ENCODE results near the gene CLEC5A.

CLEC5A gene

DNA sequence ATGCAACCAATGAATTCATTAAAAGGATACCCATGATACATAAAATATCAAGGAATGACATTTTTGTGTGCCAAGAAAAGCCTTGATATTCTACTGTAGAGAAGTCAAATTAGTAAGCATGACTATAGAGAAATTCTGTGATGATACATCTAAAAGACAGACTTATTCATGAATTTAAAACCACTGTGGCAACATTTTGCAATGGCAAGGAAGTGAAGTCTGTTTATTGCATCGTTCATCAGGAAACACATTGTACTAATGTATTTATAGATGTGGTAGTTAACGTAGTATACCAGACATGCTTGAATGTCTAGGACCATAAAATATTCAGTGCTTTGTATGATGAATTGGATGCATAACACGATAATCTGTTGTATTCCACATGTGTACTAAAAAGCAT, 9.3 kb upstream of the CLEC5A start:
- H3K27ac ChIP-seq (replicated peaks; ENCODE audit: low read length), result no peak overlapping the region
- H3K4me1 ChIP-seq (ENCODE audit: control insufficient read depth in 2 of 2, insufficient read depth in 1 of 2, low read depth in 1 of 2, low read length in 2 of 2), result peaks cover 0 to 1% of the 10 kb centered on the region in 2 donors
- no peak overlapping the region for H3K4me3 ChIP-seq (ENCODE audit: low read length in 2 of 2)
- H3K79me1 ChIP-seq (ENCODE audit: low read depth, low read length), result no peaks in the 10 kb centered on the region
- no peak for DNase-seq (ENCODE audit: low spot score)
- WGBS, 2 donors (ENCODE audit: extremely low coverage in 2 of 2, insufficient read length in 2 of 2, insufficient replicate concordance in 1 of 2), result no CpG with 5 or more reads among the region's 3 CpGs
- H3K27me3 ChIP-seq (ENCODE audit: control insufficient read depth in 3 of 3, insufficient read depth in 3 of 3, low read depth in 1 of 3, low read length in 3 of 3), result no peaks in the 10 kb centered on the region
- H3K18ac ChIP-seq (ENCODE audit: low read length), result no peak overlapping the region
- no peak overlapping the region for H3K14ac ChIP-seq (ENCODE audit: low read length)
- H3K4ac ChIP-seq (ENCODE audit: low read length), result no peak overlapping the region
- H2BK5ac ChIP-seq (ENCODE audit: low read length), result no peak overlapping the region
- H3K9ac ChIP-seq (ENCODE audit: low read depth, low read length, poor library complexity), result no peak overlapping the region
- no peak overlapping the region for H3K4me2 ChIP-seq (ENCODE audit: insufficient read depth, low read length, poor library complexity, severe bottlenecking)
- no peak overlapping the region for H2AK5ac ChIP-seq (ENCODE audit: low read depth, low read length)
- H2BK15ac ChIP-seq (ENCODE audit: low read length), result no peak overlapping the region
- H4K91ac ChIP-seq (ENCODE audit: low read depth, low read length, poor library complexity), result no peak overlapping the region
- H3K36me3 ChIP-seq (replicated peaks in 1 of 2; ENCODE audit: control insufficient read depth in 2 of 2, insufficient read depth in 2 of 2, low read length in 2 of 2), result no peaks in the 10 kb centered on the region
- no peak overlapping the region for H3K23ac ChIP-seq (ENCODE audit: low read depth, low read length, poor library complexity)
- H4K8ac ChIP-seq (ENCODE audit: low read depth, low read length), result no peak overlapping the region
- H3K9me3 ChIP-seq (replicated peaks in 1 of 2; ENCODE audit: control insufficient read depth in 2 of 2, insufficient read depth in 1 of 2, low read depth in 1 of 2, low read length in 2 of 2), result no peaks in the 10 kb centered on the region
- no peak overlapping the region for H2BK120ac ChIP-seq (ENCODE audit: low read depth, low read length)
- H2AFZ ChIP-seq (ENCODE audit: low read length), result no peak overlapping the region
- no peak overlapping the region for H2BK12ac ChIP-seq (ENCODE audit: low read length)

DNA sequence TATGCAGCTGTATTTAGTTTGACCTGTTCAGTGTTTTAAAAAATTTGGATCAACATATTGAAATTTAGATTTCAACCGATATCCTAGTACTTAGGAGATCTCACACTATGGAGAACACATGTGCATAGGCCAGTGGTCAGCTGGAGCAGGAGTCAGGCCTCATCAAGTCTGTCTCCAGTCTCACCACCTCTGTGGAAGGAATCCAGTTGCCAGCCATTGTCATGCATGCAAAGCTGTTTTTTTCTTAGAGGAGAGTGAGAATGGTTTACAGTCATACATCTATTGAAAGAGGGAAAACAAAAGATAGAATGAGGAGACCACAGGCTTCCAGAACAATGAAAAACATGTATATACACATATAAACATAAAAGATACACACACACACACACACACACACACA, 7.6 kb upstream of the CLEC5A start:
- WGBS, 2 donors (ENCODE audit: extremely low coverage in 2 of 2, insufficient read length in 2 of 2, insufficient replicate concordance in 1 of 2), result no CpG with 5 or more reads among the region's 1 CpG
- H3K14ac ChIP-seq (ENCODE audit: low read length), result no peak overlapping the region
- no peak overlapping the region for H3K27ac ChIP-seq (replicated peaks; ENCODE audit: low read length)
- H2BK5ac ChIP-seq (ENCODE audit: low read length), result no peak overlapping the region
- no peak overlapping the region for H3K4me3 ChIP-seq (ENCODE audit: low read length in 2 of 2)
- H3K4ac ChIP-seq (ENCODE audit: low read length), result no peak overlapping the region
- H2AK5ac ChIP-seq (ENCODE audit: low read depth, low read length), result no peak overlapping the region
- H3K27me3 ChIP-seq (ENCODE audit: control insufficient read depth in 3 of 3, insufficient read depth in 3 of 3, low read depth in 1 of 3, low read length in 3 of 3), result no peaks in the 10 kb centered on the region
- no peak overlapping the region for H3K9ac ChIP-seq (ENCODE audit: low read depth, low read length, poor library complexity)
- no peak overlapping the region for H4K8ac ChIP-seq (ENCODE audit: low read depth, low read length)
- no peak overlapping the region for H2AFZ ChIP-seq (ENCODE audit: low read length)
- no peaks in the 10 kb centered on the region for H3K79me1 ChIP-seq (ENCODE audit: low read depth, low read length)
- H4K91ac ChIP-seq (ENCODE audit: low read depth, low read length, poor library complexity), result no peak overlapping the region
- no peak for DNase-seq (ENCODE audit: low spot score)
- H3K23ac ChIP-seq (ENCODE audit: low read depth, low read length, poor library complexity), result no peak overlapping the region
- no peak overlapping the region for H2BK120ac ChIP-seq (ENCODE audit: low read depth, low read length)
- no peak overlapping the region for H2BK12ac ChIP-seq (ENCODE audit: low read length)
- no peaks in the 10 kb centered on the region for H3K36me3 ChIP-seq (replicated peaks in 1 of 2; ENCODE audit: control insufficient read depth in 2 of 2, insufficient read depth in 2 of 2, low read length in 2 of 2)
- peaks cover 0 to 1% of the 10 kb centered on the region in 2 donors for H3K4me1 ChIP-seq (ENCODE audit: control insufficient read depth in 2 of 2, insufficient read depth in 1 of 2, low read depth in 1 of 2, low read length in 2 of 2)
- no peak overlapping the region for H3K4me2 ChIP-seq (ENCODE audit: insufficient read depth, low read length, poor library complexity, severe bottlenecking)
- no peaks in the 10 kb centered on the region for H3K9me3 ChIP-seq (replicated peaks in 1 of 2; ENCODE audit: control insufficient read depth in 2 of 2, insufficient read depth in 1 of 2, low read depth in 1 of 2, low read length in 2 of 2)
- no peak overlapping the region for H3K18ac ChIP-seq (ENCODE audit: low read length)
- no peak overlapping the region for H2BK15ac ChIP-seq (ENCODE audit: low read length)

DNA sequence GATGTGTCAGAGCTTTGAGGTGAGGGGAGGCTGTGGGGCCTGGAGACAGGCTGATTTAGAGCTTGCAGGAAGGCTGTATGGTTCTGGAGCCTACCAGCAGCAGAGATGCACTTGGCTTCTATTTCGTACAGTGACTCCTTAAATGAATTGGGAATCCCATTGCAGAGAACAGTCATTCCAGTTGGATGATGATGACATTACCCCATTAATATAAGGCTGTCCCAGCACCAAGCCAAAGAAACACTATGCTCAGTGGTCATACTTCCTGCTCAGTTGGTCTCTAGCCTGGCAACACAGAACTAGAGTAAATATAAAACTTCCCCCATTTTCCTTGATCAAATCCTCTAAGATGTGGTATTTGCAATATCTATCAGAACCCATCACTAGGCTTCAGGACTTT, 5.7 kb upstream of the CLEC5A start:
- Histone ChIP-seq H2BK15ac (ENCODE audit: low read length) (no peak overlapping the region), H2BK120ac (ENCODE audit: low read depth, low read length) (no peak overlapping the region)
- WGBS, 2 donors (ENCODE audit: extremely low coverage in 2 of 2, insufficient read length in 2 of 2, insufficient replicate concordance in 1 of 2), result no CpG with 5 or more reads among the region's 1 CpG

DNA sequence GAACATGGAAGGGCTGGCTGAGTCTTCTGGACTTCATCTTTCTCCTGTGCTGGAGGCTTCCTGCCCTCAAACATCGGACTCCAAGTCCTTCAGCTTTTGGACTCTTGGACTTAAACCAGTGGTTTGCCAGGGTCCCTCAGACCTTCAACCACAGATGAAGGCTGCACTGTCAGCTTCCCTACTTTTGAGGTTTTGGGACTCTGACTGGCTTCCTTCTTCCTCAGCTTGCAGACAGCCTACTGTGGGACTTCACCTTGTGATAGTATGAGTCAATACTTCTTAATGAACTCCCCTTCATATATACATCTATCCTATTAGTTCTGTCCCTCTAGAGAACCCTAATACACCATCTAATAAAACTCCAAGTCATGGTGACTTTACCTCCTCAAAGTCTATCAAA, 4.0 kb upstream of the CLEC5A start:
- Histone ChIP-seq H3K14ac (ENCODE audit: low read length) (no peak overlapping the region), H2BK15ac (ENCODE audit: low read length) (no peak overlapping the region), H2BK12ac (ENCODE audit: low read length) (no peak overlapping the region), H3K4ac (ENCODE audit: low read length) (no peak overlapping the region), H3K23ac (ENCODE audit: low read depth, low read length, poor library complexity) (no peak overlapping the region), H3K36me3 (replicated peaks in 1 of 2; ENCODE audit: control insufficient read depth in 2 of 2, insufficient read depth in 2 of 2, low read length in 2 of 2) (no peaks in the 10 kb centered on the region), H3K4me3 (ENCODE audit: low read length in 2 of 2) (no peak overlapping the region), H3K9me3 (replicated peaks in 1 of 2; ENCODE audit: control insufficient read depth in 2 of 2, insufficient read depth in 1 of 2, low read depth in 1 of 2, low read length in 2 of 2) (no peaks in the 10 kb centered on the region), H4K8ac (ENCODE audit: low read depth, low read length) (no peak overlapping the region), H3K4me1 (ENCODE audit: control insufficient read depth in 2 of 2, insufficient read depth in 1 of 2, low read depth in 1 of 2, low read length in 2 of 2) (peaks cover 0 to 1% of the 10 kb centered on the region in 2 donors), H2BK5ac (ENCODE audit: low read length) (no peak overlapping the region), H2AFZ (ENCODE audit: low read length) (no peak overlapping the region), H3K79me1 (ENCODE audit: low read depth, low read length) (no peaks in the 10 kb centered on the region), H3K4me2 (ENCODE audit: insufficient read depth, low read length, poor library complexity, severe bottlenecking) (no peak overlapping the region), H3K9ac (ENCODE audit: low read depth, low read length, poor library complexity) (no peak overlapping the region), H3K27me3 (ENCODE audit: control insufficient read depth in 3 of 3, insufficient read depth in 3 of 3, low read depth in 1 of 3, low read length in 3 of 3) (no peaks in the 10 kb centered on the region), H4K91ac (ENCODE audit: low read depth, low read length, poor library complexity) (no peak overlapping the region), H2AK5ac (ENCODE audit: low read depth, low read length) (no peak overlapping the region), H3K27ac (replicated peaks; ENCODE audit: low read length) (no peak overlapping the region), H3K18ac (ENCODE audit: low read length) (no peak overlapping the region), H2BK120ac (ENCODE audit: low read depth, low read length) (no peak overlapping the region)
- WGBS, 2 donors (ENCODE audit: extremely low coverage in 2 of 2, insufficient read length in 2 of 2, insufficient replicate concordance in 1 of 2), result no CpG with 5 or more reads among the region's 1 CpG
- DNase-seq (ENCODE audit: low spot score), result no peak

More for the DNA sequence above, 5.7 kb upstream of the CLEC5A start:
- no peak overlapping the region for H3K27ac ChIP-seq (replicated peaks; ENCODE audit: low read length)
- H3K27me3 ChIP-seq (ENCODE audit: control insufficient read depth in 3 of 3, insufficient read depth in 3 of 3, low read depth in 1 of 3, low read length in 3 of 3), result no peaks in the 10 kb centered on the region
- no peak for DNase-seq (ENCODE audit: low spot score)
- no peaks in the 10 kb centered on the region for H3K36me3 ChIP-seq (replicated peaks in 1 of 2; ENCODE audit: control insufficient read depth in 2 of 2, insufficient read depth in 2 of 2, low read length in 2 of 2)
- no peak overlapping the region for H4K8ac ChIP-seq (ENCODE audit: low read depth, low read length)
- H3K14ac ChIP-seq (ENCODE audit: low read length), result no peak overlapping the region
- no peak overlapping the region for H3K23ac ChIP-seq (ENCODE audit: low read depth, low read length, poor library complexity)
- H2AFZ ChIP-seq (ENCODE audit: low read length), result no peak overlapping the region
- H3K18ac ChIP-seq (ENCODE audit: low read length), result no peak overlapping the region
- no peak overlapping the region for H2AK5ac ChIP-seq (ENCODE audit: low read depth, low read length)
- no peaks in the 10 kb centered on the region for H3K79me1 ChIP-seq (ENCODE audit: low read depth, low read length)
- H3K4me3 ChIP-seq (ENCODE audit: low read length in 2 of 2), result no peak overlapping the region
- H3K4ac ChIP-seq (ENCODE audit: low read length), result no peak overlapping the region
- H3K4me1 ChIP-seq (ENCODE audit: control insufficient read depth in 2 of 2, insufficient read depth in 1 of 2, low read depth in 1 of 2, low read length in 2 of 2), result peaks cover 0 to 1% of the 10 kb centered on the region in 2 donors
- no peaks in the 10 kb centered on the region for H3K9me3 ChIP-seq (replicated peaks in 1 of 2; ENCODE audit: control insufficient read depth in 2 of 2, insufficient read depth in 1 of 2, low read depth in 1 of 2, low read length in 2 of 2)
- no peak overlapping the region for H3K4me2 ChIP-seq (ENCODE audit: insufficient read depth, low read length, poor library complexity, severe bottlenecking)
- no peak overlapping the region for H3K9ac ChIP-seq (ENCODE audit: low read depth, low read length, poor library complexity)
- no peak overlapping the region for H2BK5ac ChIP-seq (ENCODE audit: low read length)
- H4K91ac ChIP-seq (ENCODE audit: low read depth, low read length, poor library complexity), result no peak overlapping the region
- H2BK12ac ChIP-seq (ENCODE audit: low read length), result no peak overlapping the region

Data from neuronal stem cell (in vitro differentiated cells).